NCI-H1092 (cell line): ENCODE measurements around the gene SYNGR3.
"Not testable (repeated sequence)": the region's sequence is repeated elsewhere in the genome, so short reads cannot be mapped to it uniquely, and the experiment has no call there.

ENCODE experiments used
- DNase-seq: peaks from one replicate; lab custom pipeline; 2025; lab: John Stamatoyannopoulos, UW

Gene SYNGR3

GRCh38 chr16:1989209-1990100 is at the start of gene SYNGR3:
TSS of gene SYNGR3 (plus strand) at chr16:1989970. CDS start at chr16:1990103, 133 bp downstream.
- DNase-seq: no peak

- no peak for DNase-seq
Observed at GRCh38 chr16:1940273-1941161, 49.3 kb upstream of the SYNGR3 start.

GRCh38 chr16:1941162-1942046 is 48.4 kb upstream of the SYNGR3 start:
- no peak for DNase-seq

GRCh38 chr16:1942047-1942809 is 47.5 kb upstream of the SYNGR3 start:
- DNase-seq: no peak

GRCh38 chr16:1942810-1943726 is 46.7 kb upstream of the SYNGR3 start, which contains the start of gene MSRB1:
TSS of gene MSRB1 (minus strand) at chr16:1943199. CDS start at chr16:1943156, 43 bp downstream.
- DNase-seq: peak; percentile 100

GRCh38 chr16:1944612-1945199 is 45.1 kb upstream of the SYNGR3 start:
- no peak for DNase-seq

- no peak for DNase-seq
Observed at GRCh38 chr16:1945559-1946391, 44.0 kb upstream of the SYNGR3 start.

GRCh38 chr16:1946495-1947368 is 43.0 kb upstream of the SYNGR3 start:
- DNase-seq: no peak

- DNase-seq: no peak
Observed at GRCh38 chr16:1947369-1947670, 42.5 kb upstream of the SYNGR3 start.

GRCh38 chr16:1949507-1949906 is 40.3 kb upstream of the SYNGR3 start:
- DNase-seq: no peak

GRCh38 chr16:1950047-1950446 is 39.7 kb upstream of the SYNGR3 start:
- DNase-seq: no peak

- DNase-seq: no peak
Observed at GRCh38 chr16:1950559-1950958, 39.2 kb upstream of the SYNGR3 start.

GRCh38 chr16:1953734-1954133 is 36.0 kb upstream of the SYNGR3 start:
- DNase-seq: no peak

GRCh38 chr16:1957434-1958142 is 32.2 kb upstream of the SYNGR3 start:
- not testable (repeated sequence) for DNase-seq

- not testable (repeated sequence) for DNase-seq
Observed at GRCh38 chr16:1958143-1958491, 31.7 kb upstream of the SYNGR3 start.

GRCh38 chr16:1958715-1959268 is 31.0 kb upstream of the SYNGR3 start:
- no peak for DNase-seq
